PC-3 (cell line): ENCODE data around the gene IP6K3. TPM values are rescaled to one million over a fixed set of nuclear protein-coding genes. Genes with fewer than 3 reads are reported as not detected.

Experiments used
- ATAC-seq: fragments of 200-7000 bp; cut with Tn5 transposase; 2 replicates; pipeline ENCODE4 v1.9.1; 2020; ENCODE audit warnings: mild to moderate bottlenecking, moderate library complexity
- BruUV-seq: library from RNA; stranded (reverse); fragments of 400-500 nt; replicated peaks from 2 replicates; lab custom pipeline; 2021; lab: Mats Ljungman, UMichigan
- CTCF ChIA-PET: fragments of 300-600 bp; sonication (Branson Sonifier 250); formaldehyde crosslinking; loops from one replicate; lab custom pipeline; 2022; ENCODE audit warnings: antibody characterized with exemption; lab: Charles Lee
- POLR2A ChIA-PET: fragments of 300-600 bp; sonication (Branson Sonifier 250); formaldehyde crosslinking; loops from one replicate; lab custom pipeline; 2022; ENCODE audit warnings: antibody characterized with exemption; ENCODE audit not compliant: unreplicated experiment; lab: Charles Lee
- DNase-seq: peaks from one replicate; pipeline ENCODE4 v3.0.0-alpha.2; 2015
- H2AFZ ChIP-seq: fragments of 300-600 bp; sonication (generic); 2 replicates; pipeline ENCODE4 v1.6.0; 2016; ENCODE audit warnings: antibody characterized with exemption, low read length
- H3F3A ChIP-seq: fragments of 300-600 bp; sonication (generic); one replicate; pipeline ENCODE4 v1.6.0; 2017; ENCODE audit warnings: antibody characterized with exemption, low read length, control low read depth, mild to moderate bottlenecking; ENCODE audit not compliant: unreplicated experiment
- H3K27ac ChIP-seq: fragments of 300-600 bp; sonication (generic); 2 replicates; pipeline ENCODE4 v1.5.1; 2016; ENCODE audit warnings: mild to moderate bottlenecking, low read length
- H3K27me3 ChIP-seq: fragments of 300-600 bp; sonication (generic); 2 replicates; pipeline ENCODE4 v1.6.1; 2016; ENCODE audit warnings: low read length, mixed read lengths
- H3K36me3 ChIP-seq: fragments of 300-600 bp; sonication (generic); 2 replicates; pipeline ENCODE4 v1.6.1; 2016; ENCODE audit warnings: low read depth, mixed run types, low read length, mixed read lengths
- H3K4me1 ChIP-seq: fragments of 300-600 bp; sonication (generic); 2 replicates; pipeline ENCODE4 v1.5.1; 2016; ENCODE audit warnings: low read length; ENCODE audit not compliant: insufficient read depth
- H3K4me2 ChIP-seq: fragments of 300-600 bp; sonication (generic); 2 replicates; pipeline ENCODE4 v1.6.0; 2016; ENCODE audit warnings: low read length
- H3K4me3 ChIP-seq: fragments of 300-600 bp; sonication (generic); 2 replicates; pipeline ENCODE4 v1.5.1; 2016; ENCODE audit warnings: mild to moderate bottlenecking, low read length, mixed read lengths
- H3K79me2 ChIP-seq: fragments of 300-600 bp; sonication (generic); 2 replicates; pipeline ENCODE4 v1.6.1; 2017; ENCODE audit warnings: low read length, mixed read lengths
- H3K9ac ChIP-seq: fragments of 300-600 bp; sonication (generic); 2 replicates; pipeline ENCODE4 v1.6.0; 2016; ENCODE audit warnings: mild to moderate bottlenecking, low read length
- H3K9me2 ChIP-seq: fragments of 300-600 bp; sonication (generic); replicated peaks from 2 replicates; pipeline ENCODE4 v1.6.1; 2016; ENCODE audit warnings: mixed run types, low read length, mixed read lengths
- H3K9me3 ChIP-seq: fragments of 300-600 bp; sonication (generic); 2 replicates; pipeline ENCODE4 v1.6.1; 2016; ENCODE audit warnings: low read length, mixed read lengths
- H4K20me1 ChIP-seq: fragments of 300-600 bp; sonication (generic); 2 replicates; pipeline ENCODE4 v1.6.1; 2016; ENCODE audit warnings: low read length, mixed read lengths
- EZH2 ChIP-seq: fragments of 300-600 bp; sonication (generic); IDR thresholded peaks from one replicate; pipeline ENCODE4 v1.6.1; 2017; ENCODE audit warnings: antibody characterized with exemption, mild to moderate bottlenecking, low read length; ENCODE audit not compliant: unreplicated experiment
- EZH2phosphoT487 ChIP-seq: fragments of 300-600 bp; sonication (generic); IDR thresholded peaks from 2 replicates; pipeline ENCODE4 v1.6.1; 2018; ENCODE audit warnings: mild to moderate bottlenecking, antibody characterized with exemption, low read length, borderline replicate concordance
- intact Hi-C: fragments of 100-400 bp; cut with micrococcal nuclease; formaldehyde crosslinking; loops from 2 replicates; pipeline ENCODE4 v1.9.0; 2023
- total RNA-seq: library from RNA; depleted of rRNA; stranded (reverse); fragments of >200 nt; gene quantifications from 2 replicates; pipeline ENCODE4 v1.2.3, GENCODE V29; 2014
- TF ChIP-seq, protein P1 (sequence below): fragments of 300-600 bp; sonication (generic); conservative IDR thresholded peaks from 2 replicates; pipeline ENCODE4 v1.5.1; 2017; ENCODE audit warnings: antibody characterized with exemption, low read depth, mild to moderate bottlenecking, low read length

IP6K3 gene
- total RNA-seq, 1 experiment from 2014 or later, result not detected

DNA sequence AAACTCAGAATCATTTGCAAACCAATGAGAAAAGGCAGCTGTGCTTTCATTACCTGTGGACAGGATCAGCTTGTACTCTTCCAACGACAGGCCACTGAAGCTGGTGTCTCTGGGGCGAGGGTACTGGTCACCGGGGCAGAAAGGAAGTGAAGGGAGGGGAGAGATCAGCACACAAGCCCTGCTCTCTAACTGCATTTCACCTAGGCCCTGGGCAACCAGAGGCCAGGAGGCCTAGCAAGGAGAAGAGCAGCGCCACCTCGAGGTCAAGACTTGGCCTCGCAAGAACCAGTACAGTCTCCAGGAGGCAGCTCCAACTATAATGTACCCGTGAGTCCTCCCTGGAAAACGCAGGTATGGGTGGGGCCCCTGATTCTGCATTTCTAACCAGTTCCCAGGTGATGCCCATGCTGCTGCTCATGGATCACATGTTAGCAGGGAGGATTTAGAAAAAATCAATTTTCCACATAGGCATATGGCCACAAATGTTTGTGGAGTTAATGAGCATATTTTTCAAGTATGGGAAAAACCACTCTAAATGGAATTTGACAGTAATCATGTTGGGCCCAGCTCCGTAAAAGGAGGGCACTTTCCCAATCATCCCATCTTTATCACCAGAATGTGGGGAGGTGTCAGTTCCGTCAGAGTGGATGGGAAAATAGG is 46.2 kb downstream of the IP6K3 start:
- peaks cover 43% of the 10 kb centered on the region for H3K36me3 ChIP-seq
- H3K4me1 ChIP-seq, result peaks cover 23% of the 10 kb centered on the region
- no peak overlapping the region for H3K4me3 ChIP-seq
- BruUV-seq, result no TSS peak
- H3K79me2 ChIP-seq, result peaks cover 9% of the 10 kb centered on the region; the same call in 1 of the 2 replicates
- no peak overlapping the region for H3K9ac ChIP-seq
- no peaks in the 10 kb centered on the region for H4K20me1 ChIP-seq
- DNase-seq, result peak; percentile 78
- ATAC-seq, result peak; percentile 61
- CTCF ChIA-PET, result interaction anchor here (0.6 to 1.4 kb wide), 2 partner anchors 32 to 111 kb away, joined by 4 to 7 read pairs; no protein-coding TSS in a partner anchor
- no peak overlapping the region for H3K27ac ChIP-seq
- H2AFZ ChIP-seq, result no peak overlapping the region
- H3K9me3 ChIP-seq, result no peaks in the 10 kb centered on the region
- H3K4me2 ChIP-seq, result no peak overlapping the region
- no peaks in the 10 kb centered on the region for H3K27me3 ChIP-seq
- POLR2A ChIA-PET, result no interaction called here
- H3K9me2 ChIP-seq, result no peaks in the 10 kb centered on the region
- H3F3A ChIP-seq, result peaks cover 5% of the 10 kb centered on the region
- intact Hi-C loops, result loop anchor here (1.0 to 5.0 kb wide), 3 partner anchors 68 to 115 kb away; no protein-coding TSS in a partner anchor
- TF ChIP-seq, protein P1, sequence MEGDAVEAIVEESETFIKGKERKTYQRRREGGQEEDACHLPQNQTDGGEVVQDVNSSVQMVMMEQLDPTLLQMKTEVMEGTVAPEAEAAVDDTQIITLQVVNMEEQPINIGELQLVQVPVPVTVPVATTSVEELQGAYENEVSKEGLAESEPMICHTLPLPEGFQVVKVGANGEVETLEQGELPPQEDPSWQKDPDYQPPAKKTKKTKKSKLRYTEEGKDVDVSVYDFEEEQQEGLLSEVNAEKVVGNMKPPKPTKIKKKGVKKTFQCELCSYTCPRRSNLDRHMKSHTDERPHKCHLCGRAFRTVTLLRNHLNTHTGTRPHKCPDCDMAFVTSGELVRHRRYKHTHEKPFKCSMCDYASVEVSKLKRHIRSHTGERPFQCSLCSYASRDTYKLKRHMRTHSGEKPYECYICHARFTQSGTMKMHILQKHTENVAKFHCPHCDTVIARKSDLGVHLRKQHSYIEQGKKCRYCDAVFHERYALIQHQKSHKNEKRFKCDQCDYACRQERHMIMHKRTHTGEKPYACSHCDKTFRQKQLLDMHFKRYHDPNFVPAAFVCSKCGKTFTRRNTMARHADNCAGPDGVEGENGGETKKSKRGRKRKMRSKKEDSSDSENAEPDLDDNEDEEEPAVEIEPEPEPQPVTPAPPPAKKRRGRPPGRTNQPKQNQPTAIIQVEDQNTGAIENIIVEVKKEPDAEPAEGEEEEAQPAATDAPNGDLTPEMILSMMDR, result peak; percentile 91
- TF ChIP-seq EZH2phosphoT487 (no peak), EZH2 (no peak)

DNA sequence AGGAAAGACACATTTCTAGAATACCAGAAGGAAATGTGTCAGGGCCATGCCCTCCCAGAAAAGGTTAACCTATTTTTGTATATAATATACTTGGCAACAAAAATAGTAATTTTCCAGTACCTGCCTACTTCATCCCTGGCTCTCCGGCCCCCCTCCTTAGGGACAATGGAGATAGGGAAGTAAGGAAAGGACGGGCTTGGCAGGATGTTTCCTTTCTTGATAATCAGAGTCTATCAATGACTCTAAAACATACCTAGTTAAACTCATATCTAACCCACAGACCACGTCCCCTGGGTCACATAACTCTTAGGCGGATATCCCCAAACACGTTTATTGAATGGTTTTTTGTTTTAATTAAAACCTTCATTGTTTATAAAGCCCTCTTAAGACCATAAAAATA is 47.0 kb downstream of the IP6K3 start:
- H3K4me3 ChIP-seq, result no peak overlapping the region
- H3K9me2 ChIP-seq, result no peaks in the 10 kb centered on the region
- POLR2A ChIA-PET, result no interaction called here
- H2AFZ ChIP-seq, result no peak overlapping the region
- H3K27ac ChIP-seq, result no peak overlapping the region
- intact Hi-C loops, result loop anchor here (1.0 to 5.0 kb wide), 3 partner anchors 67 to 114 kb away; no protein-coding TSS in a partner anchor
- peaks cover 14% of the 10 kb centered on the region; the same call in 1 of the 2 replicates for H3K79me2 ChIP-seq
- no peaks in the 10 kb centered on the region for H4K20me1 ChIP-seq
- H3K27me3 ChIP-seq, result no peaks in the 10 kb centered on the region
- H3K36me3 ChIP-seq, result peaks cover 47% of the 10 kb centered on the region
- H3F3A ChIP-seq, result peaks cover 5% of the 10 kb centered on the region
- H3K9ac ChIP-seq, result no peak overlapping the region
- H3K4me2 ChIP-seq, result no peak overlapping the region
- H3K4me1 ChIP-seq, result peaks cover 31% of the 10 kb centered on the region
- DNase-seq (no peak), ATAC-seq (no peak)
- no peaks in the 10 kb centered on the region for H3K9me3 ChIP-seq
- CTCF ChIA-PET, result interaction anchor here (1.4 kb wide), 1 partner anchor 110 kb away, joined by 7 read pairs; no protein-coding TSS in a partner anchor
- BruUV-seq, result no TSS peak
- TF ChIP-seq EZH2phosphoT487, result no peak
- TF ChIP-seq, protein P1, result no peak
- TF ChIP-seq EZH2, result no peak

- CTCF ChIA-PET, result no interaction called here
- no peak for ATAC-seq
Observed at GRCh38 chr6:33699131-33699530, 47.6 kb downstream of the IP6K3 start.

More at GRCh38 chr6:33699131-33699530, 47.6 kb downstream of the IP6K3 start:
- Histone ChIP-seq H3K79me2 (peaks cover 14% of the 10 kb centered on the region; the same call in 1 of the 2 replicates), H4K20me1 (no peaks in the 10 kb centered on the region), H3K36me3 (peaks cover 47% of the 10 kb centered on the region), H3K9me2 (no peaks in the 10 kb centered on the region), H2AFZ (no peak overlapping the region), H3F3A (peaks cover 5% of the 10 kb centered on the region), H3K4me2 (no peak overlapping the region), H3K4me1 (peaks cover 37% of the 10 kb centered on the region), H3K27ac (no peak overlapping the region), H3K4me3 (no peak overlapping the region), H3K27me3 (no peaks in the 10 kb centered on the region), H3K9ac (no peak overlapping the region), H3K9me3 (no peaks in the 10 kb centered on the region)
- POLR2A ChIA-PET, result no interaction called here
- no peak for TF ChIP-seq EZH2
- TF ChIP-seq, protein P1, result no peak
- TF ChIP-seq EZH2phosphoT487, result no peak
- intact Hi-C loops, result no loop called here
- no peak for DNase-seq
- no TSS peak for BruUV-seq
